Measurements from ENCODE around the gene NPEPPS.

The NPEPPS gene

DNA sequence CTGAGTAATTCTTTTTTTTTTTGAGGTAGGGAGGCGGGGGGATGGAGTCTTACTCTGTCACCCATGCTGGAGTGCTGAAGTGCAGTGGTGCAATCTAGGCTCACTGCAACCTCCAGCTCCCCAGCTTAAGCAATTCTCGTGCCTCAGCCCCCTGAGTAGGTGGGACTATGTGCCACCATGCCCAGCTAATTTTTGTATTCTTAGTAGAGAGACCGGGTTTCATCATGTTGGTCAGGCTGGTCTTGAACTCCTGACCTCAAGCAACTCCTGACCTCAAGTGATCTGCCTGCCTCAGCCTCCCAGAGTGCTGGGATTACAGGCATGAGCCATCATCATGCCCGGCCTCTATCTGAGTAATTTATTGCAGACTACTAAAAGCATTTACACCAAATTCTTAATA is 138.2 kb downstream of the NPEPPS start:
- DNase-seq = no peak

DNA sequence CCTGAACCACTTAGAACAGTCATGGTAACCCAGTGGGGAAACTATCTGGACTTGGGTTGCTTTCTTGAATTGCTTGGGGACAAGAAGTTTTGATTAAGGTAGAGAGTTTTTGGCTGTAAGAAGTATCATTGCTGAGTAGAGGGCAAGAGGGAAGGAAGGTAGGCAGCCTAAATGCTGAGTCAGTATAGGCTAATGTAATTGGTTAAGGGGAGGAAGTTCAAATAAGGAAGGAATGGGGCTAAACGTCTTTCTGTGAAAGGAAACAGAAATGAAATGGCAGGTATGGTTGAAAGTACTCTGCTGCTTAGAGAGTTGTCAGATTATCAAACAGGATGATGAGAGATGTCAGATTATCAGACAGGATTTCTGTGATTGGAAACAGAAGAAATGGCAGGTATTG is 139.2 kb downstream of the NPEPPS start:
- no peak for DNase-seq
